DOHH2 (cell line): ENCODE data around the gene THBS2.

Experiments used
- EZH2phosphoT487 ChIP-seq: fragments of 200-600 bp; sonication (generic); IDR thresholded peaks from 2 replicates; pipeline ENCODE4 v1.6.1; 2017; ENCODE audit warnings: borderline replicate concordance, mild to moderate bottlenecking, antibody characterized with exemption, low read length, moderate library complexity, mixed read lengths
- TF ChIP-seq, protein P1 (sequence below): fragments of 200-600 bp; sonication (generic); IDR thresholded peaks from one replicate; pipeline ENCODE4 v1.5.1; 2014; ENCODE audit warnings: antibody characterized with exemption, mild to moderate bottlenecking, low read depth, low read length; ENCODE audit not compliant: poor library complexity, severe bottlenecking

DNA sequence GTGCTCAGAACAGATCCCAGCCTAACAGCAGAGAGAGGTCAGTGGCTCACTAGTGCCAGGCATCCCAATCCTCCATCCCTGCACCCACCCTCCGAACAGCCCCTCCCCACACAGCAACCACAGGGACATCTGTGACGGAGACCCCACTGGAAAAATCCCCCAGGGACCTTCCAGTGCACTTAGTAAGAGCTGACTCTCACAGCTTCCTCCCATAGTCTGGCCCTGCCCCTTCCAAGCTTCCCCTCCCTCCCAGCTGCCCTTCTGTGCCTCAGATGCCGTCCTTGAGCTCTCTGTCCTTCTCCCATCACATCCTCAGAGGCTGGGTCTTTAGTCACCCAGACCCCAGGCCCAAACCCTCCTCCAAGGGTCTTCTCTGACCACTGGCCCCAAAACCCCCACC lies 9.7 kb upstream of the THBS2 start:
- TF ChIP-seq, protein P1, sequence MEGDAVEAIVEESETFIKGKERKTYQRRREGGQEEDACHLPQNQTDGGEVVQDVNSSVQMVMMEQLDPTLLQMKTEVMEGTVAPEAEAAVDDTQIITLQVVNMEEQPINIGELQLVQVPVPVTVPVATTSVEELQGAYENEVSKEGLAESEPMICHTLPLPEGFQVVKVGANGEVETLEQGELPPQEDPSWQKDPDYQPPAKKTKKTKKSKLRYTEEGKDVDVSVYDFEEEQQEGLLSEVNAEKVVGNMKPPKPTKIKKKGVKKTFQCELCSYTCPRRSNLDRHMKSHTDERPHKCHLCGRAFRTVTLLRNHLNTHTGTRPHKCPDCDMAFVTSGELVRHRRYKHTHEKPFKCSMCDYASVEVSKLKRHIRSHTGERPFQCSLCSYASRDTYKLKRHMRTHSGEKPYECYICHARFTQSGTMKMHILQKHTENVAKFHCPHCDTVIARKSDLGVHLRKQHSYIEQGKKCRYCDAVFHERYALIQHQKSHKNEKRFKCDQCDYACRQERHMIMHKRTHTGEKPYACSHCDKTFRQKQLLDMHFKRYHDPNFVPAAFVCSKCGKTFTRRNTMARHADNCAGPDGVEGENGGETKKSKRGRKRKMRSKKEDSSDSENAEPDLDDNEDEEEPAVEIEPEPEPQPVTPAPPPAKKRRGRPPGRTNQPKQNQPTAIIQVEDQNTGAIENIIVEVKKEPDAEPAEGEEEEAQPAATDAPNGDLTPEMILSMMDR, result no peak
- TF ChIP-seq EZH2phosphoT487, result no peak
